Osteoblast (primary cell): ENCODE measurements around the gene CNDP2. TPM values are rescaled to one million over a fixed set of nuclear protein-coding genes. Genes with fewer than 3 reads are reported as not detected.

Experiments
- DNase-seq: peaks from one replicate; pipeline ENCODE4 v3.0.0; 2011; ENCODE audit warnings: low spot score, mixed read lengths; ENCODE audit not compliant: insufficient read length; ENCODE audit errors: missing footprints
- H2AFZ ChIP-seq: 2 replicates; pipeline ENCODE4 v1.6.0; 2011; ENCODE audit warnings: mild to moderate bottlenecking, low read length
- H3K27ac ChIP-seq: 2 replicates; pipeline ENCODE4 v1.5.1; 2011; ENCODE audit warnings: mild to moderate bottlenecking, low read depth, low read length, moderate library complexity
- H3K27me3 ChIP-seq: 2 replicates; pipeline ENCODE4 v1.6.0; 2012; ENCODE audit warnings: mild to moderate bottlenecking, control low read depth, inconsistent platforms, low read length, moderate library complexity; ENCODE audit not compliant: insufficient read depth
- H3K36me3 ChIP-seq: 2 replicates; pipeline ENCODE4 v1.5.1; 2011; ENCODE audit warnings: mild to moderate bottlenecking, low read length, control low read depth, moderate library complexity; ENCODE audit not compliant: insufficient read depth
- H3K4me1 ChIP-seq: 2 replicates; pipeline ENCODE4 v1.5.1; 2011; ENCODE audit warnings: mild to moderate bottlenecking, low read length, control low read depth, moderate library complexity; ENCODE audit not compliant: insufficient read depth
- H3K4me2 ChIP-seq: 2 replicates; pipeline ENCODE4 v1.6.0; 2011; ENCODE audit warnings: mild to moderate bottlenecking, low read length; ENCODE audit not compliant: insufficient read depth
- H3K4me3 ChIP-seq: fragments of 200-600 bp; sonication (generic); 3 replicates; pipeline ENCODE4 v1.5.1; 2012; ENCODE audit warnings: mild to moderate bottlenecking, low read length, inconsistent platforms; ENCODE audit not compliant: insufficient read depth
- H3K79me2 ChIP-seq: 2 replicates; pipeline ENCODE4 v1.6.0; 2012; ENCODE audit warnings: mild to moderate bottlenecking, low read length, control low read depth, inconsistent platforms; ENCODE audit not compliant: insufficient read depth
- H3K9me3 ChIP-seq: 2 replicates; pipeline ENCODE4 v1.5.1; 2011; ENCODE audit warnings: low read depth, low read length, control low read depth
- H4K20me1 ChIP-seq: 2 replicates; pipeline ENCODE4 v1.6.0; 2012; ENCODE audit warnings: mild to moderate bottlenecking, low read length, control low read depth; ENCODE audit not compliant: insufficient read depth
- total RNA-seq: library from RNA; depleted of rRNA; stranded (reverse); fragments of >200 nt; gene quantifications from 2 replicates; pipeline ENCODE4 v1.2.3, GENCODE V29; 2012
- TF ChIP-seq, protein P1 (sequence below): IDR thresholded peaks from 2 replicates; pipeline ENCODE4 v1.5.1; 2011; ENCODE audit warnings: mild to moderate bottlenecking, low read depth, low read length, moderate library complexity; ENCODE audit errors: extremely low read depth

CNDP2 gene
- total RNA-seq, 1 donor: 25.3 TPM

DNA sequence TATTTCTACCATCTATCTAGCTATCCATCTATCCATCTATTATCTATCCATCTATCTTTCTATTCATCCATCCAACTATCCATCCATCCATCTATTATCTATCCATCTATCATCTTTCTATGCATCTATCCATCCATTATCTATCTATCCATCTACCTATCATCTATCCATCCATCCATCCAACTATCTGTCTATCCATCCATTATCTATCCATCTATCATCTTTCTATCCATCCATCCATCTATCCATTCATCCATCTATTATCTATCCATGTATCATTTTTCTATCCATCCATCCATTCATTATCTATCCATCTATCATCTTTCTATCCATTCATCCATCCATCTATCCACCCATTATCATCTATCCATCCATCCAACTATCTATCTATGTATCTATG, 76.9 kb downstream of the CNDP2 start:
- TF ChIP-seq, protein P1, sequence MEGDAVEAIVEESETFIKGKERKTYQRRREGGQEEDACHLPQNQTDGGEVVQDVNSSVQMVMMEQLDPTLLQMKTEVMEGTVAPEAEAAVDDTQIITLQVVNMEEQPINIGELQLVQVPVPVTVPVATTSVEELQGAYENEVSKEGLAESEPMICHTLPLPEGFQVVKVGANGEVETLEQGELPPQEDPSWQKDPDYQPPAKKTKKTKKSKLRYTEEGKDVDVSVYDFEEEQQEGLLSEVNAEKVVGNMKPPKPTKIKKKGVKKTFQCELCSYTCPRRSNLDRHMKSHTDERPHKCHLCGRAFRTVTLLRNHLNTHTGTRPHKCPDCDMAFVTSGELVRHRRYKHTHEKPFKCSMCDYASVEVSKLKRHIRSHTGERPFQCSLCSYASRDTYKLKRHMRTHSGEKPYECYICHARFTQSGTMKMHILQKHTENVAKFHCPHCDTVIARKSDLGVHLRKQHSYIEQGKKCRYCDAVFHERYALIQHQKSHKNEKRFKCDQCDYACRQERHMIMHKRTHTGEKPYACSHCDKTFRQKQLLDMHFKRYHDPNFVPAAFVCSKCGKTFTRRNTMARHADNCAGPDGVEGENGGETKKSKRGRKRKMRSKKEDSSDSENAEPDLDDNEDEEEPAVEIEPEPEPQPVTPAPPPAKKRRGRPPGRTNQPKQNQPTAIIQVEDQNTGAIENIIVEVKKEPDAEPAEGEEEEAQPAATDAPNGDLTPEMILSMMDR: no peak
- no peaks in the 10 kb centered on the region for H4K20me1 ChIP-seq
- no peaks in the 10 kb centered on the region for H3K9me3 ChIP-seq
- peaks cover 7% of the 10 kb centered on the region for H3K27me3 ChIP-seq
- no peaks in the 10 kb centered on the region for H3K79me2 ChIP-seq
- no peaks in the 10 kb centered on the region for H3K36me3 ChIP-seq
- H3K4me2 ChIP-seq: no peak overlapping the region
- no peak overlapping the region for H3K4me3 ChIP-seq
- H2AFZ ChIP-seq: no peak overlapping the region
- no peak overlapping the region for H3K27ac ChIP-seq
- no peaks in the 10 kb centered on the region for H3K4me1 ChIP-seq
- no peak for DNase-seq

Other genes with a start within 250 kb of the CNDP2 start
- gene CYB5A, start 204.4 kb upstream of the CNDP2 start, total RNA-seq: 51.9 and 55.4 TPM in 2 replicates
- gene C18orf63, start 180.5 kb upstream of the CNDP2 start, total RNA-seq: not detected in 2 replicates
- not detected in 2 replicates for gene DIPK1C, start 39.1 kb upstream of the CNDP2 start, total RNA-seq
- gene CNDP1, start 38.1 kb downstream of the CNDP2 start, total RNA-seq: not detected in 2 replicates
- gene ZNF407, start 101.5 kb downstream of the CNDP2 start, total RNA-seq: 16.6 and 19.4 TPM in 2 replicates